ENCODE measurements around the gene NLGN1.

NLGN1 gene

DNA sequence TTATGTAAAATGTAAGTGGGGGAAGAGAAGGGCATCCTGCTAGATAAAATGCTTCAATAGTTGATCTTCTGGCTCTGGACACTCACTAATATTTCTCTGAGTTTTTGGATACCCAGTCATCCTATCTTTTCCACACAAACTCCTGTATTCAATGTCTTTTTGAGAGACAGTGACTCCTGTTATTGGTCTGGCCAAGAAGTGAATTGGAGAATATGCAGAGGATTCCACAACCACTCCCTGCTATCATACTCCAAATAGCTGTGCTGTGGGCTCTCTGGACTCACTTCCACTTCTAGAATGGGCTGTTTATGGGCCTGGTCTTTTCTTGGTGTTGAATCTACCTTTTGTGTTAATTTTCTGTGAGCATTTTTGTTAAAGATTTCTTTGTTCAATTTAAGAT is 376.8 kb downstream of the NLGN1 start:
- no peak for FAIRE-seq

DNA sequence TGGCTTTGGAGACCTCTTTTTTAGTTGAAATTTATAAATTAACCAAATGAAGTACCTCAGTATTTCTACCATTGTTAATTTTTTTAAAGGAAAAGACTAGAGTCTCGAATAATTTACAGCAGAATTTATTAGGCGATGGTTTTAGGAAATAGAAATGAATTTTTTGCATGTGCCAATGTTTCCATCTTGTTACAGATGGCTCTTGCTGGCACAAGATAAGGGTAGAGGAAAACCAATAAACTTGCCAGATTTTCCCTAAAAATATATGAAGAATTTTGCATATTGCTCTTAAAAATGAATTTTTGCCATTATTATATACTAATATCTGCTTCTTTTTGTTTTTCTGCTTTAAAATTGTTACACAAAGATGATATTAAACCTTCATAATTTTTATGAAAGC is 380.7 kb downstream of the NLGN1 start:
- FAIRE-seq, result no peak

DNA sequence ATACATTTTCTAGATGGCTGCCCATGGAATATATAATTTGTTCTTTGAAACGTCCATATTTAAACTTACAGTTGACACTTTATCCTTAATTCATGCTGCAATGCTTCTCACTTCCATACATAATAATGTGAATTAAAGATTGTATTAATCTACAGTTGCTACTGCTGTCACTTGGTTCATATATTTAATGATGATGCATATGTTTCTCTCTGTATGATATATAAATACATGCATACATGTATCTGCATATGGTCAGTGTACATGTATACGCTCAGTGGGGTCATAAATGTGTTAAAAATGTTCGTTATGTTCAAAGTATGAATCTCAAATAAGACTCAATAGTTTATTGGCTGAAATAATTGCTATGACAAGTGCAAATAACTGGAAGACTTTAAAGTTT is 382.5 kb downstream of the NLGN1 start:
- no peak for FAIRE-seq

DNA sequence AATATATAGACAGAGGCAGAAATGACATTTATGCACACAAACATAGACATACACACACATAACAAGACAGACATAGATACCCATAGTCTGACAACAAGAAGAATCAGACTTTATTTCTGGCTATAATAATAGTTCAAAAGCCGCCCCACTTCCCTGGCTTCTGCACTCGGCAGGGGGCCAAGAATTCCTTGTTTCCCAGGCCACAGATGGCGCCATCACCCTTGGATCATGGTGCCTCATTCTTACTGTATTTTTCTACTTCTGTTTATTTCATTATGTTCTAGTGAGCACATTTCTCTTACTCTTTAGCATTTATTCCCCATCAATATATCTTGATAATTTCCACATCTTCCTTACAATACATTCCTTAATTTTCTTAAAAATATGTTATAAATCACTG is 387.5 kb downstream of the NLGN1 start:
- FAIRE-seq, result no peak

DNA sequence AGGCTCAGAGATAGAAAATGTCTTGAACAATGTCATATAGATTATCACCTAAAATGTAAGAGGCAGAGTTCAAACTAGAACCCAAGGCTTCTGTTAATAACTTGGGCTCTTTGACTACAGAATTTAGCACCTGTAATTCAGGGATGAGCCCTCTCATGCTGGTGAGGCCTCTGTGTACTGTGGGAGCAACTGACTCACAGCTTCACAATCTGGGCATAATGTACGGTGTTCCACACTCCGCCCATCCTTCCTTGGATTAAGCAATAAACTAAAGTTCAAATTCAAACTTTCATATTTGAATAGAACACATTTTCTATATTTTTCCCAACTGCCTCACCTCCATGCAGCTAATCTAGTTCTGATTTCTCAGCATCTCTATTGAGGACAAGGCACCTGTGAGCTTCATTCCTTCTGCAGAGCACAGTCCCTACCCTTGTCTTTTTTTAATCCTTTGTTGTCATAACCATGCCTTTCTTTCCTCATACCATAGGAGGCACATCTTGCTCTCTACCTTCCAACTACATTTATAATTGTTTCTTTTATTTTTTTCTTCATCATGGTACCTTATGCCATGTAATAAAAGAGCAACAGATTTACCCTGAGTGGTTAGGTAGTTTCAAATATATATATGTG is 392.1 kb downstream of the NLGN1 start:
- no peak for FAIRE-seq

DNA sequence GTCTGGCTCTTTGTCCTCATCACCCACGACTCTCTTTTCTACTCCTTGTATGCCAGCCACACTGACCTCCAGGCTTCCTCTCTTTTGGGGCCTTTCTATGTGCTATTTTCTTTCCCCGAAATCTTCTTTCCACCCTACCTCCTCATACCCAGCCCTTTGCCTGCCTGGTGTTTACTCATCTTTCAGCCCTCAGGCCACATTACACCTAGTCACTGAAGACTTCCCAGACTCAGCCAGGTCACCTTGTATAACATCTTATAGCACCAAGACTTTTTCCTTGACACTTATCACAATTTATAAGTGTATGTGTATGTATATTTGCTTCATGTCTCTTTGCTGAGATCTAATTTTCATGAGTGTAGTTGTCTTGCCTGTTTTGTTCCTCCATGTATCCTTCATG is 396.4 kb downstream of the NLGN1 start:
- FAIRE-seq, result no peak

DNA sequence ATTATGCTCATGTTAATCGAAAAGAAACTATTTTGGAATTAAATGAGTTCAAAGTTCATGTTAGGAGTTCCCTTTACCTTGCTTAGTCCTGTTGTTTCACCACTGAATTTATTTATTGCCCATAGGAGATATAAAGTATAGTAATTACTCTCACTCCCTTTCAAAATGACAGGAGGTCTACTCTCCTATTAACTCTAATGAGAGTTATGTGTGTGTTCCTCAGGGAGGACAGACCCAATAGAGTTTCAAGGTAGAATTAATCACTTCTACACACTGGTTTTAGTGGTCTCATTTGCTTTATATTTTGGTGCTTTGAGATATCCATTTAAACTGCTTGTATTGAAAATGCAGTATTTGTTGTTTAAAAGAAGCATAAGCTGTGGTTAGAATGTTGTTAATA is 398.9 kb downstream of the NLGN1 start:
- no peak for FAIRE-seq

DNA sequence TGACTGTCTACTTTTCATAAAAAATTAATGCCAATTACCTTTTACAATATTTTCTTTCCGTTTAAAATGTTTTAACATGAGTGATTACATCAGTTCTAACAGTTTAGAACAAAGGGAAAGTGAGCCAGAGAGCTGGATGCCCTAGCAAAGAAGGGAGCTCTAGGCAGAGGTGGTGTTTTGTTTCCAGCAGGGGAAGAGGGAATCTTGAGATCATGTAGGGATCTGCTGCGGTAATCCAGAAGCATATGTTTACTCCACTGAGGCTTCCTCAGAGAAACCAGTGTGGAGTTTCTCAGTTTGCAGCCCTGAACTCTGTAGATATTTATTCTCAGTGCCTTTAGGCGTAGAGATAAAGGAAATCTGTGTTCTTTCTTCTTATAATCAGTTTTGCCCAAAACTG is 399.3 kb downstream of the NLGN1 start:
- FAIRE-seq, result no peak

DNA sequence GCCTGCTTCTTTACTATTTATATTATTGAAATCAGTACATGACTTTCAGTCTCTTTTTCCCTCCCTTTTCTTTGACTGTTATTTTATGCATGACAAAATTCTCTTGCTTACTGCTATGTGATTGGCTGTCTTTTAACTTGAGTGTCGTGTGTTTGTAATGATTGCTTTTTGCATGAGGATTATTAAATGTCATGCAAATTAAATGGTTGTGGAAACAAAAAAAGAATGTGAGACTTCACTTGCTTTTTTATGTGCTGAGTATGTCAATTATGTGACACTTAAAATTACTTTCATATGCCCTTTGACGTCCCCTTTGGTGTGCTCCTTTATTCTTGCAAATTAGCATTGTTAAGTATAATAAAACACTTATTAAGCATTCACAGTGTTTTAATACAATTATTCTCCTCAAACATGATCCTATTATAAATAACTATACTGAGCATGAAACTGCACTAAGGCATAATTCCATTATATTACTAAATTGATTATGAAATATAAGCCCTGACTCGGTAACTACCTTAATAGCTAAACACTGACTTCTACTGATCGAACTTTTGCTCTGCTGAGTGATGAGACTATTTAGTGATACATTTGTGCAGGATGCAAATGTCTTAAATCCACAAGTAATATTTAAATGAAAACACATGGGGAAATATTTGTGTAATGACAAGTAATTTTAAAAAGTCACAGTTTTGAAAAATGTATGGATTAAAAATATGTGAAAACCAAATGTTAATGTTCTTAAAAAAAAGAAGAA is 401.7 kb downstream of the NLGN1 start:
- FAIRE-seq, result peak; percentile 61

DNA sequence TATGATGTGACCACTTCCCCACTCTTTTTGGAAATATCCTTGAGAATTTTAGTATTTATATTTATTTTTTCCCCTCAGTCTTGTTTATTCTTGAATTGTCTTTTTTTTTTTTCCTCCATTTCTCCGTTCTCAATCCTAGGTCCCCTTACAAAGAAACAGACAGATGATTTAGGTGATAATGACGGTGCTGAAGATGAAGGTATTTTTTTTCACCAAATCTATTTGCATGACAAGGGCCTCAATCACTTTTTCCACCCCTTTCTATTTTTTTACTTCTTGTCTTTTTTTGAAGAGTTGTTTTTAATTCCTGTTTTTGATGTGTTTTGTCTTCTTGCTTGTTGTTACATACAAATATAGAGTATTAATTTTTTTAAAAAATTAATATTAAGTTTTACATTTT is 402.6 kb downstream of the NLGN1 start:
- FAIRE-seq, result peak; percentile 70

DNA sequence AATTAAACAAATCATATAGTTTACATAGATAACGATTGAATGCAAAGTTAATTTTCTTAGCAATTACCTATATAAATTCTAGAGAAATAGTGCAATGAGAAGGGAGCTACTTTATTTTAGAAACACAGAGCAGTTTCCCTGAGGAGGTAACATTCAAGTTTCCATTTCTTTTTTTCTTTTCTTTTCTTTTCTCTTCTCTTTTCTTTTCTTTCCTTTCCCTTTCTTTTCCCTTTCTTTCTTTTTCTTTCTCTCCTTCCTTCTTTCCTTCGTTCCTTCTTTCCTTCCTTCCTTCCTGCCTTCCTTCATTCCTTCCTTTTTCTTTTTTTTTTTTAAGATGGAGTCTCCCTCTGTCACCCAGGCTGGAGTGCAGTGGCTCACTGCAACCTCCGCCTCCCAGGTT is 417.3 kb downstream of the NLGN1 start:
- no peak for FAIRE-seq

DNA sequence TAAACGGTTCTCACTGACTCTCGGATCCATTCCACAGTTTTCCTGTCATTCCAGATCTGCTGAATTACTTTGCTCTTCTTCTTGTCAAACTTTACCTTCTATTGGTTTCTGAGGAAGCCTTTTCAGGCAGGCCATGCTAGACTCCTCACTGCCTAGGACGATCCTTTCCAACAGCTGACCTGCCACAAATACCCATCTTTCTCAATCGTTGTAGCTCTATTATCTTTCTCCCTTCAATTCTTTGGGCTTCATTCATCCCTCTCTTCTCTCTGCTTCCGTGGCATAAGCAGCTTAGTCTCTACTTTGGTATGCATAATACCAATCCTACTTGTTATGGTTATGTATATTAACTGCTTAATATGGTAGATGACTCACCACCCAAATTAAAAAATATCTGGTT is 421.8 kb downstream of the NLGN1 start:
- no peak for FAIRE-seq

DNA sequence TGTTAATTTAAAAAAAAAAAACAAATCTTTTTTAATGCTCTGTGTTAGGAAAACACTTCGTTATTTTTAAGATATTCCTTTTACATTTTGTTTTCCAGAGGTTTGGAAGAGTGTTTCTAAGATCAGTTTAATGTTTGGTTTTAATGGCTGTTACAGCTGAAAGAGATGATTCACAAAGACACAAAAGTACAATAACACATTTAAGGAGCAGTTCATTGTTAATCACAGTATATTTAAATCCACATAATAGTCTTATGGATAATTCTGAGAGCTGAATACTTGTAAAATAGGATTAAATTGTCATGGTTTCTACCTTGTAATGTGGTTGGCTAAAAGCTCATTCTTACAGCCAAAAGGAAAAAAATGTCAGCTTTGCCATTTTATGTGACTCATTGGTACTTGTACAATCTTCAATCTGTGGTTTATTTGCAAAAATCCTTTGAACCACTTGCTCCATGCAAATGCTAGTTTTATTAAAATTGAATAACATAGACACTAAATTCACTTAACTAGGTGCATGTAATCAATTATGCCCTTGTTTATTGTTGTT is 426.4 kb downstream of the NLGN1 start:
- FAIRE-seq, result no peak

DNA sequence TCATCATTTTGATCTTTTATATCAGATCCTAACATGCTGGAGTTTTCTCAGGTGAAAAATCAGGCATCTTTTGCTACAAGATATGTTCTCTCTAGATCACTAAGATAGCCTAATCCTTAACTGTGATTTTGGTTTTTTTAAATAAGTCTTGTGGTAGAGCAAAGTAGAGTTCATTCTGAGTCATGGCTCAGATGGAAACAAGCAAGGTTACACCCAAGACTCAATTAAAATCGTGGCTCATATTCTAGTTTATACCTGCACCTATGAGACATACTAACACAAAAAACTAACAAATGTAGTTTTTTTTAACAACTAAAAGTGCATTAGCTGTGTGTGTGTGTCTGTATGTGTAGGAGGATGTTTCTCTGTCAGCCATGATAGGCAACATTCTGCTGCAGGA is 428.2 kb downstream of the NLGN1 start:
- no peak for FAIRE-seq

DNA sequence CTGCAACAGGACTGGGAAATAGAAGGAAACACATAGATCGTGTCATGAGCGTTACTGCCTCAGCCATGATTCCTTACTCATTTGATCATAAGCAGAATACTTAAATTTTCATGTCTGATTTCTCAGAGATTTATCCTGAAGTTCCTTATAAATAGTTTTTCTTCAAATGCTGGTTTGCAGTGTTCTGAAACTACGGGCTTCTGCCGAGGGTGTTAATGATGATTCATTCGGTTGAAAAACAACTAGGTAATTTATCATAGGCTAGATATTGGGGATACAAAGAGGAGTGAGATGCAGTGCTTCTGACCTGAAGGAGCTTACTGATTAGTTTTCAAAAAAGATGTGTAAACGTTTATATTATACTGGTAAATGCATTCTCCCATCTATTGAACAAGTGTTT is 428.9 kb downstream of the NLGN1 start:
- FAIRE-seq, result no peak

DNA sequence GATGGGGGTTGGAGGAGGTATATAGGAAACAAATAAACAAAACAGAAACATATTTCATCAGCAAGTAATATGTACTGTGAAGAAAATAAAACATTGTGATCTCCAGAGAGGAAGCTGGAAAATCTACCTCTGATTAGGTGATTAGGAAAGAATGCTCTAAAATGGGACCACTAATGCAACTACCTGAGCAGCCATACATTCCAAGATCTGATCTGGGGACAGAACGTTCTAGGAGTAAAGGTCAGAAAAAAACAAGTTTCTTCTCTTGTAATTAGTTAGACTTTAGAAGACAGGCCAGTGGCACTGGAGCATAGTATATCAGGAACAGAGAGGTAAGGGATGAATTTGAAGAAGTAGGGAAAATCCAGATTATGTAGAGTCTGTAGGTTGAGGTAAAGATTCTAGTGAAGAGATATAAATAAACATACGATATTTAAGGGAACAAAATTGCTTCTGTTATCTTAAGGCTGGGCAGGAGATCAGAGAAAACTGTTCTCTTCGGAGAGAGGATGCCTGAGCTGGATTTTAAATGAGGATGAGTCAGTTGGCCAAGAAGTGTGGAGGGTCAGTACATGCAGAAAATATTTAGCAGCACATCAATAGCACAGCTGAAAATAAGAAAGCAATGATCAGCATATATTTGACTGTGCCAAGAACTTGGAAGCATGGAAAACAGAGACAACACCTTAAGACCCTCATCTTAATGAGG is 429.5 kb downstream of the NLGN1 start:
- FAIRE-seq, result no peak

DNA sequence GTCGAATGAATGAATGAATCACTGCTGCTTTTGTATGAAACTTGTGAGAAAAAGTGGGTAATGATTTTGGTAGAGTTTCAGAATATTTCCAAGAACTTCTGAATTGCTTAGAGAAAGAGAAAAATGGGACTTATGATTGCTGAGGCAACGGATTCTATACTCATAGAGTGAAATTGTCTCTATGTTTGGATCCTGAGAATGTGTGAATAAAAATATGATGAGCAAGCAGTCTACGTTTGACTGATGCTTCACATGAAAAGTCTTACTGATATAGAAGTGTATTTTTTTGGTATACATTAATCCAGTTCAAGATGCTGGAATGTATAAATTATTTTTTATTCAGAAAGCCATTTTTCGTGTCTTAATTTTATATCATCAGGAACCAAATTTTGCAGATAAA is 441.1 kb downstream of the NLGN1 start:
- peak; percentile 34 for FAIRE-seq

DNA sequence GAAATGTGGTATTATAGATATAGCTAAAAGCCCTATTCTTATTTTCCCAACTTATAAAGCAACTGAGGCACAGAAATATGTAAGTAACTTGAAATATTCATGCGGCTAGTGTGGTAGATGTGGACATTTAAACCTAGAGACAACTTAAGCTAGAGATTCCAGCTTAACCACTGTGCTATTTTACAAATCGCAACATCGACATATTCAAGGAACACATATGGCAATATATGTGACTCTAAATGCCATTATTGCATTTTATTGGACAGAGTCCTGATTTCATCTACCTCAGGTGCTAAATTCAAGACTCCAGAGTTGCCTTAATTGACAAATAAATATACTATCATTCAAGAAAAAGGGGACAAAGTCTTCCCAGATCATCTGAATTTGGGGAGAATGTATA is 442.3 kb downstream of the NLGN1 start:
- FAIRE-seq, result no peak

DNA sequence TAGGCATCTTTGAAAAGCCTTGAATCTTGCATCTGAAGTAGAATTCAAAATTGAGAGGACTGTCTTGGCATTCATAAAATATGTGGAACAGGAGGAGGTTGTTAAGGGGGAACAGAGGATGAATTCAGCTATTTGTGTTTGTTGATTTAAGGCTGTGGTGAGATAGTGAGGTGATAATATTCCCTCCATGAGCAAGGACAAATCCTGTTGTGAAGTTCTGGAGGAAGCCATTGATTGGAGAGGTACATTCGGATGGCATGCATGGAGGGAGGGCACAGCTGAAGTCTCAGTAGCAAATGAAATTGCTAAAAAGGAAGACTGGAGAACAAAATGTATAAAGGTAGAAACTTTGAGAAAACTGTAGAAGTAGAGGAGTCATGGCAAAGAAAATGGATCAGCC is 443.8 kb downstream of the NLGN1 start:
- FAIRE-seq, result no peak

DNA sequence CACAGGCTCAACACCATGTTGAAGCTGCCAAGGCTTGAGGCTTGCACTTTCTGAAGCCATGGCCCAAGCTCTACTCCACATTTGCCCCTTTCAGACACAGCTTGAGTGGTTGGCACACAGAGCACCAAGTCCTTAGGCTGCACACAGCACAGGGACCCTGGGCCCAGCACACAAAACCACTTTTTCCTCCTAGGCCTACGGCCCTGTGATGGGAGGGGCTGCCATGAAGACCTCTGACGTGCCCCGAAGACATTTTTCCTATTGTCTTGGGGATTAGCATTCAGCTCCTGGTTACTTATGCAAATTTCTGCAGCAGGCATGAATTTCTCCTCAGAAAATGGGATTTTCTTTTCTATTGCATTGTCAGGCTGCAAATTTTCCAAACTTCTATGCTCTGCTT is 445.5 kb downstream of the NLGN1 start:
- no peak for FAIRE-seq

DNA sequence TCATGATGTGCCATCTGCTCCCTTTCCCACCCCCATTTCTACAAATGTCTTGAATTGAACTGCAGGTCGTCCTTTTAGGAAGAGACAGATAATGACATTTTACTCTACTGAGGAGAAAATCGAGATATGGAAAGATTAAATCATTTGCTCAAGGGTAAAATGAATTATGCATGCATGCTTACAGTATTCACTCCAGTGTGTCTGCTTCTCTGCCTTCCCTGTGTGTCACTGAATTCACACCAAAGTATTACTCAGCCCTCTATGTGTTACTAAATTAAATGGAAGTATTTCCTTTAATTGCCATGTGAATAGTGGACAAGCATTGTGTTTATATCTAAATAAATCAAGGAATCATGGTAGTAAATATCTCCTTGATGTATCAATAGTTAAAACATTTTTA is 449.0 kb downstream of the NLGN1 start:
- no peak for FAIRE-seq

DNA sequence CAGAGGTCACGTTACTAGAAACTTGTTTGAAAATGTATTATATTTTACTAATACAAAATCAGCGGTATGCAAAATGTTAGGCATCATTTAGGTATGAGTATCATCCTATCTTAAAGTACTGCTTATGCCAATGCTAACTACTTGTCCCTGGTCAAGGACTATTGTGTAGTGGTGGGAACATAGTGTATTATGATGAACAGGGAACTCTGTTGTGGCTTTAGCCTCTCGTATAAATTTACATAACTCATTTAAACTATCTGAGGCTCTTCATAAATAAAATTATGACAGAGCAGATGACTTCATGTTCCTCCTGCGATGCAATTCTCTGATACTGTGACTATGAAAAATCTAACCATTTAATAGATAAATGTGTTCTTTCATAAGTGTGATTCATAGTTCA is 451.9 kb downstream of the NLGN1 start:
- FAIRE-seq, result no peak

DNA sequence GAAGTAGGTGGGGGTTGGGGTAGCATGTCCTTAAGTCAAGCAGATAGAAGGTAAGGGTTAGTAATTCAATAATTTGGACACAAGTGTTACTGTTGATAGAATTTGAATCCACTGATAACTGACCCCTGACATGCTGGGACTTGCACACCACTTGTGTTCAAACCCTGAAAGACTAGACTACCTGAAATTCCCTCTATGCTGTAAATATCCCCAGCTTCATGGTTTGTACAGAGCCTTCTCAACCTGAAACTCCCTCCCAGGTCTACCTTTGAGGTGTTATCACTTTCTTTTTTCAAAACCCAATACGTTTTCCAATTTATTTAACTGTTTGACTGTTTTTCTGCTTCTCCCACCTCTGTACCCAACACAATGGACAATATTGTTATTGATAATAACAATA is 459.6 kb downstream of the NLGN1 start:
- no peak for FAIRE-seq

DNA sequence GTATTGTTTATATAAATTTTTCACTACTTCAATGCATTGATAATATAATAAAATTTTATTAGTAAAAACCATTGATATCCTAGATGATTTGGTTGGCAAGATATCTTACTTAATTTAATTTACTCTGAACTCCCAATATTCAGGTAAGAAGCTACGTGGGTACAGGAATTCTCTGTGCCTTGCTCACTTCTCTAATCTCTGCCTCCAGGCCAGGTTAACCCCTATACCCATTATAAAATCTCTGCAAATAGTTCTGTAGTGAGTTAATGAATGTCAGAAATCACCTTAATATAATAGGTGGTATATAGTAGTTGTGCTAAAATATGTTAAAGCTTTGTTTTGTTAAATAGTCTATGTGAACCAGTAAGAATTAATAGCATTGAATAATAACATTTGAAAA is 465.2 kb downstream of the NLGN1 start:
- no peak for FAIRE-seq

All from A204.1 (cell line).